CD4-positive, alpha-beta memory T cell (primary cell): ENCODE measurements around the gene GUCY1A2. TPM values are rescaled to one million over a fixed set of nuclear protein-coding genes. Genes with fewer than 3 reads are reported as not detected.

ENCODE experiments used
- CTCF ChIA-PET: fragments of 350-600 bp; sonication (Branson Sonifier 250); formaldehyde crosslinking; loops from one replicate; lab custom pipeline; 2021; ENCODE audit warnings: inconsistent platforms; ENCODE audit not compliant: partially characterized antibody; lab: Charles Lee
- POLR2A ChIA-PET: fragments of 350-600 bp; sonication (Branson Sonifier 250); formaldehyde crosslinking; loops from one replicate; lab custom pipeline; 2021; ENCODE audit not compliant: partially characterized antibody; lab: Charles Lee
- DNase-seq, 5 donors: peaks; one replicate each; pipeline versions ENCODE4 v3.0.0 to v3.0.0-alpha.2; 2020 to 2022; ENCODE audit warnings: mixed read lengths in 1 of 5
- H3K27ac ChIP-seq: one replicate; pipeline ENCODE4 v1.7.0; 2013; ENCODE audit warnings: low read depth, low read length
- H3K27me3 ChIP-seq: 2 replicates; pipeline ENCODE4 v1.7.0; 2013; ENCODE audit warnings: mild to moderate bottlenecking, low read length, moderate library complexity; ENCODE audit not compliant: insufficient read depth
- H3K36me3 ChIP-seq: 2 replicates; pipeline ENCODE4 v1.7.0; 2013; ENCODE audit warnings: mild to moderate bottlenecking, low read length, moderate library complexity; ENCODE audit not compliant: insufficient read depth
- H3K4me1 ChIP-seq: 2 replicates; pipeline ENCODE4 v1.7.0; 2013; ENCODE audit warnings: mild to moderate bottlenecking, low read length, moderate library complexity; ENCODE audit not compliant: insufficient read depth
- H3K4me3 ChIP-seq, 2 donors: one replicate each; pipeline ENCODE4 v1.7.0; 2013; ENCODE audit warnings: low read length in 2 of 2, mild to moderate bottlenecking in 1 of 2
- H3K9me3 ChIP-seq, 2 donors: one replicate each; pipeline ENCODE4 v1.7.0; 2013; ENCODE audit warnings: low read length in 2 of 2, control low read depth in 1 of 2; ENCODE audit not compliant: control insufficient read depth in 1 of 2
- H3K27ac Mint-ChIP-seq, 7 donors: one replicate each; pipeline ENCODE4 v1.8.0; 2020 to 2021; ENCODE audit warnings: mixed read lengths in 7 of 7, mild to moderate bottlenecking in 6 of 7, inconsistent platforms in 3 of 7, moderate library complexity in 3 of 7
- H3K27me3 Mint-ChIP-seq, 2 donors: one replicate each; pipeline ENCODE4 v1.8.0; 2020 to 2021; ENCODE audit warnings: mixed read lengths in 2 of 2
- H3K36me3 Mint-ChIP-seq, 2 donors: one replicate each; pipeline ENCODE4 v1.8.0; 2020 to 2021; ENCODE audit warnings: mixed read lengths in 2 of 2, inconsistent platforms in 1 of 2, mild to moderate bottlenecking in 1 of 2
- H3K4me1 Mint-ChIP-seq, 4 donors: one replicate each; pipeline ENCODE4 v1.8.0; 2020 to 2021; ENCODE audit warnings: mixed read lengths in 4 of 4, mild to moderate bottlenecking in 1 of 4
- H3K4me3 Mint-ChIP-seq, 8 donors: one replicate each; pipeline ENCODE4 v1.8.0; 2020 to 2021; ENCODE audit warnings: mixed read lengths in 8 of 8, mild to moderate bottlenecking in 7 of 8, moderate library complexity in 6 of 8, inconsistent platforms in 3 of 8
- H3K9me3 Mint-ChIP-seq, 8 donors: one replicate each; pipeline ENCODE4 v1.8.0; 2020 to 2021; ENCODE audit warnings: mixed read lengths in 8 of 8, mild to moderate bottlenecking in 5 of 8, inconsistent platforms in 3 of 8, moderate library complexity in 1 of 8
- intact Hi-C: fragments of 100-400 bp; cut with micrococcal nuclease; formaldehyde crosslinking; loops from one replicate; pipeline ENCODE4 v1.15.1; 2023
- polyA plus RNA-seq, 2 donors: library from polyadenylated mRNA; unstranded; fragments of 300-500 nt; fragmentation: Illumina TruSeq; gene quantifications; one replicate each; pipeline ENCODE4 v1.2.3, GENCODE V29; 2021
- total RNA-seq, 2 experiments: library from RNA; stranded (reverse); gene quantifications; one replicate each; pipeline ENCODE4 v1.2.3, GENCODE V29; 2021

Gene GUCY1A2
- total and polyA plus RNA-seq, 4 experiments from 2014 or later = 0.12 TPM; not detected in 3

DNA sequence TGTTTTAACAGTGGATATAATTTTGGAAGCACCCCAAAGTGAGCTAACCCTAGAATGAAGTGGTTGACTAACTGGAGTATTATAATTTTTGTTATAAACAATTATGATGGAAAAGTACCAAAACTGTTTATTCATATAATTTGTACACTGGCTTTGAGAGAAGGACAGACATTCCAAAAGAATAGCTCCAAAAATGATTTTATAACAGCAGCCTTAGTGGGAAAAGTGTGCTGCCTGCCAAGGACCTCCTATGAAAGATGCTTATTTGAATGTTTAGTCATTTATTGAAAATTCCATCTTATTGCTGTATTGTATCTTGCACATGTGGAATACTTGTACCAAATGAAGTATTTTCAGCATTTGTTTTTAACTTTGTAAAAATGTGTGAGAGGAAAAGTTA is 169.8 kb downstream of the GUCY1A2 start:
- H3K4me1 Mint-ChIP-seq = no peaks in the 10 kb centered on the region
- H3K27me3 Mint-ChIP-seq = no peaks in the 10 kb centered on the region
- no peak overlapping the region for H3K4me3 Mint-ChIP-seq
- peaks cover 4 to 22% (median 14%) of the 10 kb centered on the region in 8 donors for H3K9me3 Mint-ChIP-seq
- intact Hi-C loops = no loop called here
- no peak for DNase-seq
- POLR2A ChIA-PET = no interaction called here
- CTCF ChIA-PET = no interaction called here
- H3K4me1 ChIP-seq = no peaks in the 10 kb centered on the region
- no peaks in the 10 kb centered on the region for H3K36me3 ChIP-seq
- H3K9me3 ChIP-seq = no peaks in the 10 kb centered on the region
- no peak overlapping the region for H3K4me3 ChIP-seq
- no peak overlapping the region for H3K27ac ChIP-seq
- H3K27ac Mint-ChIP-seq = no peak overlapping the region
- H3K36me3 Mint-ChIP-seq = no peaks in the 10 kb centered on the region
- H3K27me3 ChIP-seq = no peaks in the 10 kb centered on the region

DNA sequence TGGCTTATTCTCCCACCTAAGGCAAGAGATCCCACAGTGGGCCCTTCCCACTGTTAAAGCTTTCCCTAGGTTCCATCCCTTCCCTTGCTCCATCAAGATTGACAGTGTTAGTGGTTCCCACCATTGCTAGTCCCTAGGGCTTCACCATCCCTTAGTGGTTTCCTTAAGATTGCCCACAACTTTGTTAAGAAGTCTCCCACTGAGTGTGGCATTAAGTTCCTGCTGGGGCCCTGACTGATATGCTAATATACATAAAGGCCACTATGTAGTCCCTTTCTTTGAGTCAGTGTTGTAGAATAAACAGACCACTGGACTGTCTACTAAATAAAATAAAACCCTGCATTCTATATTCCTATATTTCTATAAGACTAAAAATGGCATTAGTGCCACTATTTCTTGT is 176.1 kb downstream of the GUCY1A2 start:
- no peak overlapping the region for H3K27ac ChIP-seq
- DNase-seq = no peak
- H3K4me3 ChIP-seq = no peak overlapping the region
- H3K36me3 ChIP-seq = no peaks in the 10 kb centered on the region
- peaks cover 0 to 2% of the 10 kb centered on the region in 2 donors for H3K27me3 Mint-ChIP-seq
- no peaks in the 10 kb centered on the region for H3K4me1 Mint-ChIP-seq
- no peak overlapping the region for H3K4me3 Mint-ChIP-seq
- intact Hi-C loops = no loop called here
- ChIA-PET POLR2A (no interaction called here), CTCF (no interaction called here)
- H3K27me3 ChIP-seq = no peaks in the 10 kb centered on the region
- no peak overlapping the region for H3K27ac Mint-ChIP-seq
- H3K4me1 ChIP-seq = no peaks in the 10 kb centered on the region
- H3K9me3 ChIP-seq = no peaks in the 10 kb centered on the region
- H3K36me3 Mint-ChIP-seq = no peaks in the 10 kb centered on the region
- peaks cover 2 to 23% (median 7%) of the 10 kb centered on the region in 8 donors for H3K9me3 Mint-ChIP-seq

DNA sequence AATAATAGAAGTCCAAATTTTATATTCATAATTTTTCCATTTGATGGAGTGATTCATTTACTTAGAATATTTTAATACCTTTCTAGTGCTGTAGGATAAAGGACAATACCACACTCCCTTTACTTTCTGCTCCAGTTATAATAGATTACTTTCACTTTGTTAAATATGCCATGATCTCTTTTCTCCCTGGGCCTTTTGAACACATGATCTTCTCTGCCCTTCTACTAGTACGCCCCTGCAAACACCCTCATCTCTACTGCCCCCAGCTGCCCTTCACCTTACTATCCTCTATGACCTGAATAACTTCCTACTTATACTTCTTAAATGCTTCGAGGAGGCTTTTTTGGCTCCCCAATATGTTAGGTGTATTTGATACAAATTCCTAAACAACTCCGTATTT is 177.3 kb downstream of the GUCY1A2 start:
- Mint-ChIP-seq H3K9me3 (peaks cover 2 to 23% (median 6%) of the 10 kb centered on the region in 8 donors), H3K4me1 (no peaks in the 10 kb centered on the region), H3K4me3 (no peak overlapping the region), H3K36me3 (no peaks in the 10 kb centered on the region), H3K27ac (no peak overlapping the region), H3K27me3 (peaks cover 0 to 2% of the 10 kb centered on the region in 2 donors)
- H3K4me1 ChIP-seq = no peaks in the 10 kb centered on the region
- H3K36me3 ChIP-seq = no peaks in the 10 kb centered on the region
- no peak overlapping the region for H3K27ac ChIP-seq
- DNase-seq = no peak
- no peak overlapping the region for H3K4me3 ChIP-seq
- no peaks in the 10 kb centered on the region for H3K27me3 ChIP-seq
- POLR2A ChIA-PET = no interaction called here
- intact Hi-C loops = no loop called here
- CTCF ChIA-PET = no interaction called here
- H3K9me3 ChIP-seq = no peaks in the 10 kb centered on the region

DNA sequence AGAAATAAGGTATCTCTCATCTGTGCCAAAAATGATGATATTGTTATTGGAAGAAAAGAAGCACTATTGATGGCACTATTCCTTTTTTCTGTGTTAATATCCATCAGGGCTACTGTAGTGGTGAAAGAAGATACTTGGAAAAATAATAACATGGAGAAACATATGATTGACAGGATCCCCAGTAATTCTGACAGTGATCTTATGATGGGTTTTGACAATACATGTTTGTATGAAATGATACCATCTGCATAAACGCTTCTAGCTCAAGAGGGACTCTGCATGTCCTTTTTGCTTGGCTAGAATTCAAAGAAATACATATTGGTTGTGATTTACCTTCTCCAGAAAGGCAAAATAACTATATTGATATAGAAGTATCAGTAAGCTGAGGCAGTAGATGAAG is 178.1 kb downstream of the GUCY1A2 start:
- no peaks in the 10 kb centered on the region for H3K36me3 Mint-ChIP-seq
- H3K27ac Mint-ChIP-seq = no peak overlapping the region
- peaks cover 2 to 23% (median 6%) of the 10 kb centered on the region in 8 donors for H3K9me3 Mint-ChIP-seq
- no peaks in the 10 kb centered on the region for H3K9me3 ChIP-seq
- POLR2A ChIA-PET = no interaction called here
- intact Hi-C loops = no loop called here
- no peaks in the 10 kb centered on the region for H3K27me3 ChIP-seq
- no peak overlapping the region for H3K4me3 Mint-ChIP-seq
- H3K4me1 Mint-ChIP-seq = no peaks in the 10 kb centered on the region
- CTCF ChIA-PET = no interaction called here
- H3K36me3 ChIP-seq = no peaks in the 10 kb centered on the region
- H3K27ac ChIP-seq = no peak overlapping the region
- no peak for DNase-seq
- H3K27me3 Mint-ChIP-seq = peaks cover 0 to 2% of the 10 kb centered on the region in 2 donors
- H3K4me3 ChIP-seq = no peak overlapping the region
- no peaks in the 10 kb centered on the region for H3K4me1 ChIP-seq

DNA sequence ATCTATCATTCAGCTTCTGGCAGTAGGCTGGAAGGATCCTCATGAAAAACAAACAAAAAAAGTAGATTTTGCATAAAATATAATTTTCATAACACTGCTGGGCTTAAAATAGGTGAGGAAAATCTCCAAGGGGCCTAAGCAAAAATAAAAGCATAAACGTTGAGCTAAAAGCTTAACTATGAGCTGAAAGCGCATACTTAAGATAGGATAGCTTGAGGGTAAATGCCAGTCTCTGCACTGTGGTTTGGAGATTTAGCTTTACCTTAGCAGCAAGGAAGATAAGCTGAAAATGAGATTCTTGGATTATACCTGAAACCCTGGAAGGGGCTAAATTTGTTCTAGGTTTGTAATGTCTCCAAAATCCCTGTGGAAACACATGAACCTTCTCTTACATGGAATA is 183.7 kb downstream of the GUCY1A2 start:
- no peaks in the 10 kb centered on the region for H3K27me3 Mint-ChIP-seq
- Histone ChIP-seq H3K9me3 (no peaks in the 10 kb centered on the region), H3K27ac (no peak overlapping the region), H3K4me1 (no peaks in the 10 kb centered on the region), H3K36me3 (no peaks in the 10 kb centered on the region), H3K4me3 (no peak overlapping the region), H3K27me3 (no peaks in the 10 kb centered on the region)
- H3K9me3 Mint-ChIP-seq = peaks cover 0 to 7% (median 2%) of the 10 kb centered on the region in 8 donors
- no peak for DNase-seq
- H3K27ac Mint-ChIP-seq = no peak overlapping the region
- no peaks in the 10 kb centered on the region for H3K4me1 Mint-ChIP-seq
- no peaks in the 10 kb centered on the region for H3K36me3 Mint-ChIP-seq
- intact Hi-C loops = no loop called here
- H3K4me3 Mint-ChIP-seq = no peak overlapping the region
- CTCF ChIA-PET = no interaction called here
- POLR2A ChIA-PET = no interaction called here

DNA sequence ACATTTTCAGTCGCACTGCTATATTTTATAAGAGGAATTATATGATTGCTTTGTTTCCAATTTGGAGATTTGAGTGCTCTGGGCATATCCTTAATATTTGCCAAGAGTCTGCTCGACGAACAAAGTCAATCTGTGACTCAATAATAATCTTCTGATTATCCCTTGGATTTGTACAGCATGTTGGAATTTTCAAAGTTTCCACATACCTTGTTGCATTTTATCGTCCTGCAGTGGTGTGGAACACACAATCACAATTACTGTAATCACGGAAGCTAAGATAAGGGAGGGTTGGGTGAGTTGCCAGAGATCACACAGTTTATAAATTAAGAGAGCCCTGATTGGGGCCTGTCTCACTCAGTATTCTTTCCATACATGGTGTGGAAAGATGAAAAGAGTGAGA is 189.3 kb downstream of the GUCY1A2 start:
- Mint-ChIP-seq H3K27ac (no peak overlapping the region), H3K9me3 (peaks cover 3 to 15% (median 6%) of the 10 kb centered on the region in 8 donors), H3K36me3 (no peaks in the 10 kb centered on the region), H3K4me1 (no peaks in the 10 kb centered on the region), H3K27me3 (no peaks in the 10 kb centered on the region), H3K4me3 (no peak overlapping the region)
- H3K9me3 ChIP-seq = no peaks in the 10 kb centered on the region
- no peaks in the 10 kb centered on the region for H3K36me3 ChIP-seq
- H3K4me3 ChIP-seq = no peak overlapping the region
- no peaks in the 10 kb centered on the region for H3K4me1 ChIP-seq
- POLR2A ChIA-PET = no interaction called here
- CTCF ChIA-PET = no interaction called here
- intact Hi-C loops = no loop called here
- no peak for DNase-seq
- H3K27me3 ChIP-seq = no peaks in the 10 kb centered on the region
- H3K27ac ChIP-seq = no peak overlapping the region

DNA sequence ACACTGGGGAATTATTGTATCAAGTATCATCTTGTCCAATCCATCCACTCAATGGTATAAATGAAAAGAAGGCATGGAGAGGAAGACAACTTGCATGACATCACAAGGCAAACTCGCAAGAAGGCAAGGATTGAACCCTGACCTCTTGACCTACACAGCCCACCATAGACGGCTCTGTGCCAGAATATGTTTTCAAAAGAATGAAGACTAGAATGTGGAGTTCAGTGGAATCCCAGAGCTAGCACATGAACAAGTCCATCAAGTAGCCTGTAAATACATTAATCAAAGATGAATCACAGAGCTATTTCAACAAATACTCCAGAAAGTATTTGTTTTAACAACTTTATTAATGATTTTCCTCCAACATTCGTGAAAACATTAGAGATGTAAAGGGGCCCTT is 189.7 kb downstream of the GUCY1A2 start:
- H3K27me3 ChIP-seq = no peaks in the 10 kb centered on the region
- no peaks in the 10 kb centered on the region for H3K27me3 Mint-ChIP-seq
- POLR2A ChIA-PET = no interaction called here

DNA sequence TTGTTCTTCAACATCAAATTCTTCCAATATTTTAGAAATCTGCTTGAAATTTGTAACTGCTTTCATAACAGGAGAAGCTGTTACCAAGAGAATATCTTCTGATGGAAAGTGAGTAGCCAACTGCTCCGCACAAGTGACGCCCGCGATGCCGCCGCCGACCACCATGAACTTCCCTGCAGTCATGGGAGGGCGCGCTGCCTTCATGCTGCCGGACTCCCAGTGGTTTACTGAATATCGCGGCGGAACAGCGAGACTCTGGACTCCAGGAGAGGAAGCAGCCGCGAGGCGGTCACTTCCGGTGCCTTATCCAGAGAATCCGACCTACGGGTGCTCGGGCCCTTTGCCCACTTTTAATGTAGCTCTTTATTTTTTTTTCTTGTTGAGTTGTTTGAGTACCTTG is 190.6 kb downstream of the GUCY1A2 start:
- Mint-ChIP-seq H3K4me3 (no peak overlapping the region), H3K9me3 (peaks cover 2 to 15% (median 6%) of the 10 kb centered on the region in 8 donors), H3K27ac (no peak overlapping the region), H3K27me3 (no peaks in the 10 kb centered on the region), H3K36me3 (no peaks in the 10 kb centered on the region), H3K4me1 (no peaks in the 10 kb centered on the region)
- ChIA-PET POLR2A (no interaction called here), CTCF (no interaction called here)
- no peak overlapping the region for H3K27ac ChIP-seq
- H3K4me3 ChIP-seq = no peak overlapping the region
- peak in 1 of 5 donors; percentile 17 for DNase-seq
- H3K9me3 ChIP-seq = no peaks in the 10 kb centered on the region
- H3K36me3 ChIP-seq = no peaks in the 10 kb centered on the region
- H3K27me3 ChIP-seq = no peaks in the 10 kb centered on the region
- intact Hi-C loops = no loop called here
- H3K4me1 ChIP-seq = no peaks in the 10 kb centered on the region

More for the DNA sequence above, 189.7 kb downstream of the GUCY1A2 start:
- peaks cover 2 to 15% (median 6%) of the 10 kb centered on the region in 8 donors for H3K9me3 Mint-ChIP-seq
- no peak overlapping the region for H3K27ac ChIP-seq
- no peaks in the 10 kb centered on the region for H3K4me1 Mint-ChIP-seq
- no peaks in the 10 kb centered on the region for H3K36me3 ChIP-seq
- DNase-seq = no peak
- no peak overlapping the region for H3K4me3 ChIP-seq
- no peak overlapping the region for H3K4me3 Mint-ChIP-seq
- H3K4me1 ChIP-seq = no peaks in the 10 kb centered on the region
- H3K9me3 ChIP-seq = no peaks in the 10 kb centered on the region
- CTCF ChIA-PET = no interaction called here
- H3K36me3 Mint-ChIP-seq = no peaks in the 10 kb centered on the region
- intact Hi-C loops = no loop called here
- H3K27ac Mint-ChIP-seq = no peak overlapping the region
